ENCODE results near the gene HEXIM1. TPM values are rescaled to one million over a fixed set of nuclear protein-coding genes. Genes with fewer than 3 reads are reported as not detected.

HEXIM1 gene
- total RNA-seq, 1 donor from 2014 or later: 29.5 TPM

DNA sequence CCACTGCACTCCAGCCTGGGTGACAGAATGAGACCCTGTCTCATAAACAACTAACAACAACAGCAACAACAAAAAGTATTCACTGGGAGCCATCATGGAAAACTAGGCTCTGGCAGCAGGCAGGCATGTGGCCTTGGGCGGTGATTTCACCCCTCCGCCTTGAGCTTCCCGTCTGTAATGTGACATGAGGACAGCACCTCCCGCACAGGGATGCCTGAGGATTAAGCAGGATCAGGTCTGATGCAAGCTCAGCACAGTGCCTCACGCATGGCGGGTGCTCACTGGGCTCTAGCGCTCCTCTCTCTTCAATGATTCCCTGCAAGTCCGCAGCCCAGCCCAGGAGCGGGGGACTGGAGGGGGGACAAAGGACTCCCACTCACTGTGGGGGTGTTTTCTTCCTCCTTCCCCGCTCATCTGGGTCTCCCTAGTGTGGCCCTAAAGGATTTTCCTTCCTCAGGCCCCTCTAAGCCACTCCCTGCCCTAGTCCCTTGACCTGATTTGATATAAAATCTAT lies 18.8 kb upstream of the HEXIM1 start:
- H3K9me3 Mint-ChIP-seq: no peaks in the 10 kb centered on the region
- no peak overlapping the region for H3K4me3 Mint-ChIP-seq
- no peak overlapping the region for H3K27ac Mint-ChIP-seq (ENCODE audit: unreplicated experiment)
- TF ChIP-seq, protein P1, sequence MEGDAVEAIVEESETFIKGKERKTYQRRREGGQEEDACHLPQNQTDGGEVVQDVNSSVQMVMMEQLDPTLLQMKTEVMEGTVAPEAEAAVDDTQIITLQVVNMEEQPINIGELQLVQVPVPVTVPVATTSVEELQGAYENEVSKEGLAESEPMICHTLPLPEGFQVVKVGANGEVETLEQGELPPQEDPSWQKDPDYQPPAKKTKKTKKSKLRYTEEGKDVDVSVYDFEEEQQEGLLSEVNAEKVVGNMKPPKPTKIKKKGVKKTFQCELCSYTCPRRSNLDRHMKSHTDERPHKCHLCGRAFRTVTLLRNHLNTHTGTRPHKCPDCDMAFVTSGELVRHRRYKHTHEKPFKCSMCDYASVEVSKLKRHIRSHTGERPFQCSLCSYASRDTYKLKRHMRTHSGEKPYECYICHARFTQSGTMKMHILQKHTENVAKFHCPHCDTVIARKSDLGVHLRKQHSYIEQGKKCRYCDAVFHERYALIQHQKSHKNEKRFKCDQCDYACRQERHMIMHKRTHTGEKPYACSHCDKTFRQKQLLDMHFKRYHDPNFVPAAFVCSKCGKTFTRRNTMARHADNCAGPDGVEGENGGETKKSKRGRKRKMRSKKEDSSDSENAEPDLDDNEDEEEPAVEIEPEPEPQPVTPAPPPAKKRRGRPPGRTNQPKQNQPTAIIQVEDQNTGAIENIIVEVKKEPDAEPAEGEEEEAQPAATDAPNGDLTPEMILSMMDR (conservative IDR thresholded peaks at IDR 0.05): no peak
- H3K27me3 Mint-ChIP-seq (ENCODE audit: low read depth): no peaks in the 10 kb centered on the region
- H3K36me3 Mint-ChIP-seq (ENCODE audit: low read depth): no peaks in the 10 kb centered on the region
- no peak for DNase-seq (ENCODE audit: low read depth, low spot score)
- peaks cover 7% of the 10 kb centered on the region for H3K4me1 Mint-ChIP-seq

DNA sequence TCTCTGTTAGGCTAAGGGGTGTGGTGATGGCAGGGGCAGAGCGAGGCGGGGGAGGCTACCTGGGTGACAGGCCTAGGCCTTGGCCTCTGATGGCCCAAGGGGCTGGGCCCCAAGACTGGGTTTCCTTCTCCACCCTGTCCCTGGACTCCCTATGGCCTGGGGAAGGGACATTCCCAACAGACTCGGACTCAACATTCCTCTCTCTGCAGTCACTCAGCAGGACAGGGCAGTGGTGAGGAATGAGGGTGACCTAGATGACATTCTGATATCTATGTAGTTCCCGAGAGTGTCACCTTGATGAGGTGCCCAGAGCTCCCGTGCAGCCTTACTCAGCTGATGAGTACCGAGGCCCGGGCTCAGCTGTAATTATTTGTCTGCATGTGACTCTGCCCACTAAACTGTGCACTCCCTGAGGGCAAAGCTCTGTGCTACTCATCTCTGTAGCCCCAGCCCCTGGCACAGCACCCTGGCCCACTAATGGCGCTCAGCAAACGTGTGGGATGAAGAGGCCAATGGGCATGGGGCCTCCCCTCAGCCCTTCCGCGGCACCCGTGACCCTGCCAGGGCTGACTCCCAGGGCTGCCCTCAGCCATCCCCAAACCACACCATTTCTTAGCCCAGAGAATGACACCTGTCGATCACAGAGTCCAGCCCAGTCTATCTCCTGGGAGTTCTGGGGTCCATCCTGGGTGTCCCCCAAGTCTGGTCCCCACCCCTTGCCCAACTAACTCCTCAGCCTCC lies 18.2 kb upstream of the HEXIM1 start:
- Mint-ChIP-seq H3K9me3 (no peaks in the 10 kb centered on the region), H3K4me1 (peaks cover 8% of the 10 kb centered on the region), H3K27ac (ENCODE audit: unreplicated experiment) (no peak overlapping the region), H3K36me3 (ENCODE audit: low read depth) (no peaks in the 10 kb centered on the region), H3K4me3 (peak overlapping the region; percentile 84), H3K27me3 (ENCODE audit: low read depth) (peaks cover under 1% of the 10 kb centered on the region)
- DNase-seq (ENCODE audit: low read depth, low spot score): no peak
- TF ChIP-seq, protein P1 (conservative IDR thresholded peaks at IDR 0.05): no peak

DNA sequence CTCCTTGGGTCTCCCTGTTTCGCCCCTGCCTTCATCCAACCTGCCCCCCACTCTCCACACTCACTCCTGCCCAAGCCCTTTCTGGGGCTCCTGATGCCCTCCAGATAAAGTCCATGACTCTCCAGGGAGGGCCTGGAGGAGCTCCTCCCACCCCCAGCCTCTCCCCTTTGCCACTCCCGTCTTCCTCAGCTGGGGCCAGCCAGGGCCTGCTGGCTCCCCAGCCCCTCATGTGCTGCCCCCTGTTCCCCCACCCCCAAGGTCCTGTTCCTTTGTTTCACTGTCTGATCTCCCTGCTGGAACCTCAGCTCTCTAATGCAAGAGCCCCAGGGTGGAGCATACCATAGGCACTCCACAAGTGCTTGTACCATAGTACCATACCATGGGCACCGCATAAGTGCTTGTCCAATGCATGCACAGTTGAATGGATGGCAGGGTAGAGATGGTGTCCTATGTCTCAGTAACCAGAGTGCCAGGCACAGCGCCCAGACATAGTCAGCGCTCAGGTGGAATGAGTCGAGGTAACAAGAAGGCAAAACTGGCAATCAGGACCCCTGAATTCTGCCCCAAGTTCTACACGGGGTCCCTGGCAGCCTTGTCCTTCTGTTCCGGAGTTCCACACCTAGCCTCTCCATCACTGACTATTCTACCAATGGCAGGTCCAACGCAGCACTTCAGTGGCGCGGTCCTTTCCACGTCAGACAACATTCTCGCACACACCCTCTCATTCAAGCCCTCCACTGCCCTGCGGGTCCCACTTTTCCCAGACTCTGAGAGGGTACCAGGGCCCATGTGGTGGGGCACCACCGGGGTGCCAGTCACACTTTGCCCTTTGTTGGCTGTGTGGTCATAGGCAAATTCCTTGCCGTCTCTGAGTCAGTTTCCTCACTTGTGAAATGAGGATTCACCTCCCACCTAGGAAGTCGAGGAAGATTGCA lies 17.3 kb upstream of the HEXIM1 start:
- Mint-ChIP-seq H3K36me3 (ENCODE audit: low read depth) (no peaks in the 10 kb centered on the region), H3K4me1 (peaks cover 16% of the 10 kb centered on the region), H3K9me3 (no peaks in the 10 kb centered on the region), H3K27me3 (ENCODE audit: low read depth) (peaks cover 4% of the 10 kb centered on the region), H3K4me3 (peak overlapping the region; percentile 84), H3K27ac (ENCODE audit: unreplicated experiment) (peak overlapping the region; percentile 35)
- DNase-seq (ENCODE audit: low read depth, low spot score): no peak
- TF ChIP-seq, protein P1 (conservative IDR thresholded peaks at IDR 0.05): no peak

DNA sequence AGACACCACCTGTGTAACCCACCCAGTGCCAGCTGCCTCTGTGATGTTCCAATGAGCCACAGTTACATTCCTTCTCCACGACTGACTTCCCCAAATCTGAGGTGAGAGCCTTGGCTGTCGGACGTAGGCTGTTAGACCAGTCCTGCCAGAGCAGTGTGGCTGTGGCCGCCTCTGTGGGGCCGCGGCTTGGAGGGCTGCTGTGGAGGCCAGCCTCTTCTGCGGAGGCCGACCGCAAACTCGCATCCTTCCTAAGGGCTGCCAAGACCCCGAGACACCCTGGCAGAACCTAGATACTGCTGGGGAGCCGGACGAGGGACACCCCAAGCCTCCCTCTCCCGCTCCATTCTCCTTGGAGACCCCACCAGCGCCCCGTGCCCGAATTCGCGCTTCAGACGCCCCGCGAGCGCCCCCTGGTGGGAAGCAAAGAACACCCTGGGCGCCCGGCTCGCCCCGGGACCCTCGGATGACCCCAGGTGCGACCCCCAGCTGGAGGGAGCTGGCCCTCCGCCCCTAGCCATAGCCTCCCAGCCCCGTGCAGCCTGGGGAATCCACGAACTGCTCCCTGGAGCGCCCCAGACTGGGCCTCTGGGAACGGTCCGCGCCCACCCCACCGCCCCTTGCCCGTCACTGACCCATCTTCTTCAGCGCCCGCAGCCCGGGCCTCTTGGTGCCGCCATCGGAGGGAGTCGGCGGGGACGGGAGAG lies 16.5 kb upstream of the HEXIM1 start:
- Mint-ChIP-seq H3K27me3 (ENCODE audit: low read depth) (peaks cover 4% of the 10 kb centered on the region), H3K36me3 (ENCODE audit: low read depth) (no peaks in the 10 kb centered on the region), H3K4me1 (peaks cover 17% of the 10 kb centered on the region), H3K27ac (ENCODE audit: unreplicated experiment) (no peak overlapping the region), H3K9me3 (no peaks in the 10 kb centered on the region), H3K4me3 (peak overlapping the region; percentile 84)
- TF ChIP-seq, protein P1 (conservative IDR thresholded peaks at IDR 0.05): peak; percentile 98
- peak; percentile 84 for DNase-seq (ENCODE audit: low read depth, low spot score)

DNA sequence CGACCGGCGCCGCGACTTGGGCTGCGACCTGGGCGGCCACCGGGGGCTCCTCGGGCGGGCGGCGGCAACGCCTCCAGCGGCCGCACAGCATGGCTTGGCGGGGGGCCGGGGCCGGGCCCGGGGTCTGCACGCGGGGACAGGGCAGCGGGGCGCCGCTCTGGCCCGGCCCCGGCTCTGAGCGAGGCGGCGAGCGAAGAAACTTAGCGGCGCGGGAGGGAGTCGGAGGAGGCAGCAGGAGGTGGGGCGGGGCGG lies 16.0 kb upstream of the HEXIM1 start, which contains the start of gene PLCD3:
PLCD3 (minus strand) TSS at position 196 of the 252 bp plus-strand sequence; CDS start at position 91, 105 bp downstream.
- TF ChIP-seq, protein P1 (conservative IDR thresholded peaks at IDR 0.05): no peak
- Mint-ChIP-seq H3K27me3 (ENCODE audit: low read depth) (peaks cover 4% of the 10 kb centered on the region), H3K36me3 (ENCODE audit: low read depth) (no peaks in the 10 kb centered on the region), H3K27ac (ENCODE audit: unreplicated experiment) (peak within 1 kb of the TSS; percentile 86), H3K4me1 (peaks cover 17% of the 10 kb centered on the region), H3K9me3 (no peaks in the 10 kb centered on the region), H3K4me3 (peak within 1 kb of the TSS; percentile 91)
- DNase-seq (ENCODE audit: low read depth, low spot score): no peak
